Esophagus muscularis mucosa (tissue), 4 donors: Measurements from ENCODE around the gene SLC27A3. TPM values are rescaled to one million over a fixed set of nuclear protein-coding genes. Genes with fewer than 3 reads are reported as not detected.

Source experiments
- DNase-seq: peaks from one replicate; pipeline ENCODE4 v3.0.0-alpha.2; 2017; ENCODE audit errors: extremely low spot score
- H3K27ac ChIP-seq, 4 donors: fragments of 200-600 bp; sonication (generic); replicated peaks in 1 of 4; 1 replicate in 3 of 4; 2 replicates in 1 of 4; pipeline ENCODE4 v1.5.1; 2016 to 2019; ENCODE audit warnings: mild to moderate bottlenecking in 1 of 4
- H3K27me3 ChIP-seq, 4 donors: fragments of 200-600 bp; sonication (generic); one replicate each; pipeline versions ENCODE4 v1.5.1 to v1.6.0; 2016 to 2019
- H3K36me3 ChIP-seq, 4 donors: fragments of 200-600 bp; sonication (generic); one replicate each; pipeline ENCODE4 v1.5.1; 2016 to 2019
- H3K4me1 ChIP-seq, 4 donors: fragments of 200-600 bp; sonication (generic); one replicate each; pipeline ENCODE4 v1.5.1; 2016 to 2019
- H3K4me3 ChIP-seq, 4 donors: fragments of 200-600 bp; sonication (generic); 1 replicate in 2 of 4; 2 replicates in 2 of 4; pipeline ENCODE4 v1.5.1; 2016 to 2019; ENCODE audit warnings: mild to moderate bottlenecking in 4 of 4, moderate library complexity in 1 of 4
- H3K9me3 ChIP-seq, 4 donors: fragments of 200-600 bp; sonication (generic); 1 replicate in 3 of 4; 2 replicates in 1 of 4; pipeline ENCODE4 v1.5.1; 2016 to 2019
- EP300 ChIP-seq: sonication (generic); formaldehyde crosslinking; IDR thresholded peaks from one replicate; pipeline ENCODE4 v1.6.1; 2017; ENCODE audit warnings: antibody characterized with exemption
- POLR2A ChIP-seq: fragments of 450-650 bp; IDR thresholded peaks from one replicate; pipeline ENCODE4 v1.6.1; 2017; ENCODE audit warnings: antibody characterized with exemption, moderate library complexity, mild to moderate bottlenecking, low read depth
- POLR2AphosphoS5 ChIP-seq, 2 donors: sonication (generic); formaldehyde crosslinking; IDR thresholded peaks; one replicate each; pipeline ENCODE4 v1.6.1; 2017; ENCODE audit warnings: antibody characterized with exemption in 2 of 2
- WGBS: methylation state at CpG from one replicate; pipeline ENCODE4 v1.1.5; 2018; 5-methylcytosine and 5-hydroxymethylcytosine counted together
- intact Hi-C: fragments of 100-400 bp; cut with DNase I; formaldehyde crosslinking; loops from one replicate; pipeline ENCODE4 v1.15.1; 2023
- total RNA-seq, 4 donors: library from RNA; depleted of rRNA; stranded (reverse); fragments of >200 nt; gene quantifications; one replicate each; pipeline versions ENCODE4 v1.1.0 to v1.2.1, GENCODE V29; 2016
- TF ChIP-seq, protein P1 (sequence below), 3 experiments: fragments of 200-600 bp in 2 of 3; fragments of 450-650 bp in 1 of 3; sonication (generic) in 2 of 3; IDR thresholded peaks; one replicate each; pipeline ENCODE4 v1.5.1; 2017 to 2019; ENCODE audit warnings: antibody characterized with exemption in 3 of 3, mild to moderate bottlenecking in 2 of 3, moderate library complexity in 1 of 3

SLC27A3 gene
- total RNA-seq, 4 donors from 2014 or later, result 12.9 to 29.5 (median 19.9) TPM

DNA sequence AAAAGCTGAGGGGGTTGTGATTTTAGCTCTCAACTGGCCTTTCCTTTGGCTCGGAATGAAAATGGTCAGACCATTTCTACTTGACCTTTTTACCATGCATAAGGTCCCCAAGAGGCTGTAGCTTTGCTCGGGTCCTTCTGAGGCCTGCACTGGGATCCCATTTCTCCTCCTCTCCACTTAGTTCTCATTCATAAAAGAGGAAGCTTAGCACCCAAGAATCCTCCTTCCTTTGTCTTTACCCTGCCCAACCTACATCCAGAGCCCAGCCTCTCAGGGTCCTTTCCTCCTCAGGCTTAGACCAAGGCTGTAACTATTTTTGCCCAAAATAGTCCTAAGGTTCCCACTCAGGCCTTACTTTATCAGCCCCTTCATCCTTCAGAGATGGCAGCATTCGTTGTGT, 6.0 kb upstream of the SLC27A3 start:
- intact Hi-C loops, result no loop called here
- Histone ChIP-seq H3K27ac (no peak overlapping the region), H3K36me3 (peaks cover 33 to 96% (median 87%) of the 10 kb centered on the region in 4 donors), H3K27me3 (no peaks in the 10 kb centered on the region), H3K4me3 (no peak overlapping the region), H3K4me1 (peaks cover 38 to 44% (median 39%) of the 10 kb centered on the region in 4 donors), H3K9me3 (no peaks in the 10 kb centered on the region)
- WGBS, result 85% methylated on average over 3 of the region's 3 CpGs
- no peak for TF ChIP-seq POLR2A
- DNase-seq, result no peak

DNA sequence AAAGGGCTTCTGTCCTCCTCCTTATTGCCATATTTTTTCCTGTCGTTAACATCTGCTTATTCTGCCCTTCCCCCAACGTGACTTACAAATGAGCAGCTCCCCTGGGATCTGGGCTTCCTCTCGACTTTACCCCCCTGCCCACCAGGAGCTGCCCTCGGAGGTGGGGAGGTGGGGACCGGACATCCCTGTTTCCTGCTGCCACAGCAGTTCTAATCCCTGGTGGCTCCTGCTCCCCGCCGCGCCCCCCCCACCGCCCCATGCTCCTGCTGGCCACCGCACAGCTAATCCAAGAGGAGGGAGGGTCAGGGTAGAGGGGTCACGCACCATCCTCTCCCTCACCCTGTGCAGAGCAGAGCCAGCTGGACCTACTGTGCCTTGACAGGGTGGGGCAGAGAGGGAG, 4.4 kb upstream of the SLC27A3 start:
- intact Hi-C loops, result no loop called here
- H3K36me3 ChIP-seq, result peaks cover 19 to 81% (median 72%) of the 10 kb centered on the region in 4 donors

GRCh38 chr1:153771261-153771660, 3.9 kb upstream of the SLC27A3 start:
- TF ChIP-seq EP300 (no peak), POLR2A (no peak), POLR2AphosphoS5 (IDR thresholded peaks at IDR 0.05) (no peak)
- TF ChIP-seq, protein P1, sequence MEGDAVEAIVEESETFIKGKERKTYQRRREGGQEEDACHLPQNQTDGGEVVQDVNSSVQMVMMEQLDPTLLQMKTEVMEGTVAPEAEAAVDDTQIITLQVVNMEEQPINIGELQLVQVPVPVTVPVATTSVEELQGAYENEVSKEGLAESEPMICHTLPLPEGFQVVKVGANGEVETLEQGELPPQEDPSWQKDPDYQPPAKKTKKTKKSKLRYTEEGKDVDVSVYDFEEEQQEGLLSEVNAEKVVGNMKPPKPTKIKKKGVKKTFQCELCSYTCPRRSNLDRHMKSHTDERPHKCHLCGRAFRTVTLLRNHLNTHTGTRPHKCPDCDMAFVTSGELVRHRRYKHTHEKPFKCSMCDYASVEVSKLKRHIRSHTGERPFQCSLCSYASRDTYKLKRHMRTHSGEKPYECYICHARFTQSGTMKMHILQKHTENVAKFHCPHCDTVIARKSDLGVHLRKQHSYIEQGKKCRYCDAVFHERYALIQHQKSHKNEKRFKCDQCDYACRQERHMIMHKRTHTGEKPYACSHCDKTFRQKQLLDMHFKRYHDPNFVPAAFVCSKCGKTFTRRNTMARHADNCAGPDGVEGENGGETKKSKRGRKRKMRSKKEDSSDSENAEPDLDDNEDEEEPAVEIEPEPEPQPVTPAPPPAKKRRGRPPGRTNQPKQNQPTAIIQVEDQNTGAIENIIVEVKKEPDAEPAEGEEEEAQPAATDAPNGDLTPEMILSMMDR (IDR thresholded peaks at IDR 0.05), result no peak
- Histone ChIP-seq H3K9me3 (no peaks in the 10 kb centered on the region), H3K4me3 (no peak overlapping the region), H3K27me3 (no peaks in the 10 kb centered on the region), H3K36me3 (peaks cover 19 to 76% (median 68%) of the 10 kb centered on the region in 4 donors), H3K4me1 (peaks cover 56 to 65% (median 58%) of the 10 kb centered on the region in 4 donors), H3K27ac (peak overlapping the region; percentile 23 to 93 (median 54))
- 86% methylated on average over 2 of the region's 2 CpGs for WGBS
- DNase-seq, result no peak
- intact Hi-C loops, result no loop called here

More for the DNA sequence above, 4.4 kb upstream of the SLC27A3 start:
- H3K4me3 ChIP-seq, result no peak overlapping the region
- no peak for DNase-seq
- no peaks in the 10 kb centered on the region for H3K27me3 ChIP-seq
- TF ChIP-seq, protein P1 (IDR thresholded peaks at IDR 0.05), result no peak
- no peak for TF ChIP-seq POLR2AphosphoS5 (IDR thresholded peaks at IDR 0.05)
- no peak for TF ChIP-seq POLR2A
- TF ChIP-seq EP300, result no peak
- peaks cover 51 to 60% (median 53%) of the 10 kb centered on the region in 4 donors for H3K4me1 ChIP-seq
- WGBS, result 51% methylated on average over 11 of the region's 11 CpGs
- no peaks in the 10 kb centered on the region for H3K9me3 ChIP-seq
- peak overlapping the region; percentile 23 to 93 (median 54) for H3K27ac ChIP-seq

- no peak overlapping the region for H3K4me3 ChIP-seq
- H3K27ac ChIP-seq, result peak overlapping the region; percentile 23 to 93 (median 45)
- H3K36me3 ChIP-seq, result peaks cover 19 to 68% (median 62%) of the 10 kb centered on the region in 4 donors
- no peaks in the 10 kb centered on the region for H3K27me3 ChIP-seq
- H3K4me1 ChIP-seq, result peaks cover 63 to 72% (median 65%) of the 10 kb centered on the region in 4 donors
- DNase-seq, result no peak
- H3K9me3 ChIP-seq, result no peaks in the 10 kb centered on the region
- 68% methylated on average over 9 of the region's 21 CpGs for WGBS
- TF ChIP-seq, protein P1 (IDR thresholded peaks at IDR 0.05), result peak; percentile 38 to 58 (median 46)
- no peak for TF ChIP-seq POLR2AphosphoS5 (IDR thresholded peaks at IDR 0.05)
- intact Hi-C loops, result no loop called here
These were observed 3.2 kb upstream of the SLC27A3 start for GRCh38 chr1:153771841-153772593.

GRCh38 chr1:153773096-153773921, 1.9 kb upstream of the SLC27A3 start:
- Histone ChIP-seq H3K27me3 (no peaks in the 10 kb centered on the region), H3K4me3 (no peak overlapping the region), H3K27ac (peak overlapping the region; percentile 87 to 95 (median 91)), H3K9me3 (no peaks in the 10 kb centered on the region), H3K4me1 (peaks cover 76 to 85% (median 78%) of the 10 kb centered on the region in 4 donors), H3K36me3 (peaks cover 8 to 55% (median 49%) of the 10 kb centered on the region in 4 donors)
- 71% methylated on average over 11 of the region's 12 CpGs for WGBS
- no peak for TF ChIP-seq POLR2AphosphoS5 (IDR thresholded peaks at IDR 0.05)
- no peak for TF ChIP-seq EP300
- TF ChIP-seq, protein P1 (IDR thresholded peaks at IDR 0.05), result no peak
- no peak for TF ChIP-seq POLR2A
- intact Hi-C loops, result no loop called here
- DNase-seq, result no peak
